BLaER1 treated with 17β-estradiol and CSF1 and Interleukin-3, amounts not matched to agents 10 nM and 100 nM (cell line): ENCODE results near the gene TBCK.

Experiments used
- H3K27ac ChIP-seq, 11 experiments: shearing (Covaris generic); formaldehyde crosslinking; 2 replicates each; pipeline ENCODE4 v1.8.1; 2022
- H3K27me3 ChIP-seq, 11 experiments: shearing (Covaris generic); formaldehyde crosslinking; 2 replicates each; pipeline ENCODE4 v1.8.1; 2022
- H3K36me3 ChIP-seq, 11 experiments: shearing (Covaris generic); formaldehyde crosslinking; 2 replicates each; pipeline ENCODE4 v1.8.1; 2022
- H3K4me1 ChIP-seq, 10 experiments: shearing (Covaris generic); formaldehyde crosslinking; 2 replicates each; pipeline ENCODE4 v1.8.1; 2022
- H3K4me2 ChIP-seq, 11 experiments: shearing (Covaris generic); formaldehyde crosslinking; 2 replicates each; pipeline ENCODE4 v1.8.1; 2022
- H3K4me3 ChIP-seq, 10 experiments: shearing (Covaris generic); formaldehyde crosslinking; 2 replicates each; pipeline ENCODE4 v1.8.1; 2022
- H3K9ac ChIP-seq, 11 experiments: shearing (Covaris generic); formaldehyde crosslinking; 2 replicates each; pipeline ENCODE4 v1.8.1; 2022
- H3K9me3 ChIP-seq, 11 experiments: shearing (Covaris generic); formaldehyde crosslinking; replicated peaks in 1 of 11; 2 replicates each; pipeline ENCODE4 v1.8.1; 2022
- H4K20me1 ChIP-seq, 11 experiments: shearing (Covaris generic); formaldehyde crosslinking; 2 replicates each; pipeline ENCODE4 v1.8.1; 2022
- Cebpa-rat ChIP-seq, 11 experiments: shearing (Covaris generic); IDR thresholded peaks; 2 replicates each; pipeline ENCODE4 v1.8.1; 2022

Gene TBCK

DNA sequence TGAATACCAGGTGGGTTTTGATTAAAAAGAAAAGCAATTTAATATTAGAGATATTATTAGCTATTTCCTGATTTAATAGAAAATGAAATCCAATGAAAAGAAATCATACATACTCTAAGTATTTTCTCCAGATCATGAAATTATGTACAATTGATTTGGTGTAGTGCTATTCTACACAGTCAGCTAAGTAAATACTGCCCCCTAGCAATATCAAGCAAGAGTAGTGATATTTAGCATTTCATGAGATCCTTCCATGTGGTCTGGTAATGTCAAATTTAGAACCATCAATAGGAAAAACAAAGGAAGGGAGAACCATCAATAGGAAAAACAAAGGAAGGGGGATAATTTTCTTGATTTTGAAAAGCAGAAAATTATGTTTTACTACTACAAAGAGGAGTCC lies 114.6 kb downstream of the TBCK start:
- Histone ChIP-seq H3K4me1 (no peaks in the 10 kb centered on the region), H4K20me1 (no peaks in the 10 kb centered on the region), H3K4me3 (no peak overlapping the region), H3K27ac (no peak overlapping the region), H3K9ac (no peak overlapping the region), H3K4me2 (no peak overlapping the region), H3K9me3 (no peaks in the 10 kb centered on the region), H3K27me3 (no peaks in the 10 kb centered on the region), H3K36me3 (peaks cover 0 to 12% (median 0%) of the 10 kb centered on the region in 11 experiments; a peak in 3 of 22 replicates)
- no peak for TF ChIP-seq Cebpa-rat (IDR thresholded peaks at IDR 0.05)

DNA sequence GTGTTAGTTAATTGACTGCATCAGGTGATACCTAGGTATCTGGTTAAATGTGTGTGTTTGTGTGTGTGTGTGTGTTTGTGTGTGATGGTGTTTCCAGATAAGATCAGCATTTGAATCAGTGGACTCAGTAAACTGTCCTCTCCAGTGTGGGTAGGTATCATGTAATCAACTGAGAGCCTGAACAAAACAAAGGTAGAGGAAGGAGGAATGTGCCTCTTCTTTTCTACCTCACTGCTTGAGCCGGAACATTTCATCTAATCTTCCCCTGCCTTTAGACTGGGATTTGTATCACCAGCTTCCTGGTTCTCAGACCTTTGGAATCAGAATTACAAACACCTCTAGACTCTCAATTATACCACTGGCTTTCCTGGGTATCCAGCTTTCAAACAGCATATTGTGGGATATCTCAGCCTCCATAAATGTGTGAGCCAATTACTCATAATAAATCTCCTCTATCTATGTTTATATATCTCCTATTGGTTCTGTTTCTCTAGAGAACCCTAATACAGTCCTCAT lies 120.5 kb downstream of the TBCK start:
- Histone ChIP-seq H3K27me3 (no peaks in the 10 kb centered on the region), H3K4me1 (peaks cover 0 to 8% (median 0%) of the 10 kb centered on the region in 10 experiments; a peak in 7 of 20 replicates)

DNA sequence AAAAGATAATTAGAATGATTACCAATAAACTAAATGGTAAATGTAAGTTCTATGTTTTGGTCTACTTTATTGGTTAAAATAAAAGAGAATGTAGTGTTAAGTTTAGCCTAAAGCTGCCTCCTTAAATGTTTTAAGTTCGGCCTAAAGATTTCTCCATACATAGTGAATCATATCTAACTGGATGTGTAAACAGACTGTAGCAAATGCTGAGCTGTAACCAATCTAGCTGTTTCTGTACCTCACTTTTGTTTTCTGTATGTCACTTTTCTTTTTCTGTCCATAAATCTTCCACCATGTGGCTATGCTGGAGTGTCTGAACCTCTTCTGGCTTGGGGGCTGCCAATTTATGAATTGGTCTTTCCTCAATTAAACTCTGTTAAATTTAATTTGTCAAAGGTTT lies 121.2 kb downstream of the TBCK start:
- Histone ChIP-seq H3K9ac (no peak overlapping the region), H4K20me1 (no peaks in the 10 kb centered on the region), H3K27me3 (no peaks in the 10 kb centered on the region), H3K36me3 (peaks cover 7 to 36% (median 25%) of the 10 kb centered on the region in 11 experiments; a peak in 18 of 22 replicates), H3K4me1 (peaks cover 0 to 8% (median 0%) of the 10 kb centered on the region in 10 experiments; a peak in 7 of 20 replicates), H3K27ac (no peak overlapping the region), H3K4me3 (no peak overlapping the region), H3K9me3 (no peaks in the 10 kb centered on the region), H3K4me2 (no peak overlapping the region)
- TF ChIP-seq Cebpa-rat (IDR thresholded peaks at IDR 0.05), result no peak

More for the DNA sequence above, 120.5 kb downstream of the TBCK start:
- Histone ChIP-seq H3K4me3 (no peak overlapping the region), H3K27ac (no peak overlapping the region), H3K4me2 (no peak overlapping the region), H3K9ac (no peak overlapping the region), H3K36me3 (peaks cover 10 to 36% (median 24%) of the 10 kb centered on the region in 11 experiments; a peak in 18 of 22 replicates), H4K20me1 (no peaks in the 10 kb centered on the region), H3K9me3 (no peaks in the 10 kb centered on the region)
- TF ChIP-seq Cebpa-rat (IDR thresholded peaks at IDR 0.05), result no peak

DNA sequence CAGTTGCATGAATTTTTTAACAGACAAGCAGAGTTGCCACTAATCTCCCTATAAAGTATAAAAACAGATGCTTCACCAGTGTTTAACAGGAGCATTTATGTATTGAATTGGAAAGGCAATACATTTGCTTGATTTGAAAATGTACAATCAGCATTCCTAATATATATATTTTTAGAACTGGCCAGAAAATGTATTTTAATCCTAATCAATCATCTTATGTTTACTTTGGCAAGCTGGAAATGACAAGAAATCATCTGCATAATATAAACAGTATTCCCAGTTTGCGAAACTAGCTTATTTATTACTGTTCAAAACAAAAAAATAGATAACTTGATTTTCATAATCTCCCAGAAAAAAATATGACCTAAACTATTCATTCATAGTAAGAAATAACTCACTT lies 123.9 kb downstream of the TBCK start:
- peaks cover 20 to 54% (median 31%) of the 10 kb centered on the region in 11 experiments; a peak in 20 of 22 replicates for H3K36me3 ChIP-seq
- H3K4me1 ChIP-seq, result peaks cover 0 to 8% (median 0%) of the 10 kb centered on the region in 10 experiments; a peak in 7 of 20 replicates
- TF ChIP-seq Cebpa-rat (IDR thresholded peaks at IDR 0.05), result no peak
- no peak overlapping the region for H3K27ac ChIP-seq
- no peaks in the 10 kb centered on the region for H4K20me1 ChIP-seq
- no peak overlapping the region for H3K4me2 ChIP-seq
- peaks cover 0 to 3% (median 0%) of the 10 kb centered on the region in 11 experiments; a peak in 2 of 22 replicates for H3K9me3 ChIP-seq
- no peak overlapping the region for H3K9ac ChIP-seq
- no peaks in the 10 kb centered on the region for H3K27me3 ChIP-seq
- H3K4me3 ChIP-seq, result no peak overlapping the region

DNA sequence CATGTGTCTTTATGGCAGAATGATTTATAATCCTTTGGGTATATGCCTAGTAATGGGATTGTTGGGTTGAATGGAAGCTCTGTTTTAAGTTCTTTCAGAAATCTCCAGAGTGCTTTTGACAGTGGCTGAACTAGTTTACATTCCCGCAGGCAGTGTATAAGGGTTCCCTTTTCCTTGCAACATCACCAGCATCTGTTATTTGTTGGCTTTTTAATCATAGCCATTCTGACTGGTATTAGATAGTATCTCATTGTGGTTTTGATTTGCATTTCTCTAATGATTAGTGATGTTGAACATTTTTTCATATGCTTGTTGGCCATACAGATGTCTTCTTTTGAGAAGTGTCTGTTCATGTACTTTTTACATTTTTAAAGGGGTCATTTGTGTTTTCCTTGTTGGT lies 129.8 kb downstream of the TBCK start:
- Histone ChIP-seq H3K27ac (no peak overlapping the region), H3K9me3 (peaks cover 0 to 12% (median 6%) of the 10 kb centered on the region in 11 experiments; a peak in 11 of 22 replicates), H3K36me3 (peaks cover 19 to 75% (median 42%) of the 10 kb centered on the region in 11 experiments; a peak in 21 of 22 replicates), H3K4me1 (no peaks in the 10 kb centered on the region), H4K20me1 (no peaks in the 10 kb centered on the region), H3K4me3 (no peak overlapping the region), H3K27me3 (no peaks in the 10 kb centered on the region), H3K9ac (no peak overlapping the region), H3K4me2 (no peak overlapping the region)
- TF ChIP-seq Cebpa-rat (IDR thresholded peaks at IDR 0.05), result no peak

DNA sequence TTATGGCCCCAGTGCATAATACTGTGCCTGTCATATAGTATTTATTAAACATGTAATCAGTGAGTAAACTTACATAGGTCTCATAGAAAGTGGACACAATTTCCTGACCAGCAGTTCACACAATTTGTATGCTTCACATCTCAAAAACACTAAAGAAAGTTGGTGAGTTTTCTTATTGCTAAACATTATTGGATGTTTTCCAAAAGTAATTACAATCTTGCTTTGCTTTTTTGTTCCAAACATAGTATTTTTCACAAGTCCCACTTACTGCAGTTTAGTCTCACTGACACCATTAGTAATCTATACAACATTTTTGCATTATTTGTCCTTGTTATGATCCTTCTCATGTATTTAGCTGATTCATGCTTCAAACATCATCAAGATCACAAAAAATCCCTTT lies 132.5 kb downstream of the TBCK start:
- Histone ChIP-seq H3K27me3 (no peaks in the 10 kb centered on the region), H3K36me3 (peaks cover 12 to 58% (median 35%) of the 10 kb centered on the region in 11 experiments; a peak in 18 of 22 replicates), H4K20me1 (no peaks in the 10 kb centered on the region), H3K27ac (no peak overlapping the region), H3K4me1 (no peaks in the 10 kb centered on the region), H3K9ac (no peak overlapping the region), H3K9me3 (peaks cover 0 to 12% (median 6%) of the 10 kb centered on the region in 11 experiments; a peak in 11 of 22 replicates), H3K4me2 (no peak overlapping the region), H3K4me3 (no peak overlapping the region)
- TF ChIP-seq Cebpa-rat (IDR thresholded peaks at IDR 0.05), result no peak

DNA sequence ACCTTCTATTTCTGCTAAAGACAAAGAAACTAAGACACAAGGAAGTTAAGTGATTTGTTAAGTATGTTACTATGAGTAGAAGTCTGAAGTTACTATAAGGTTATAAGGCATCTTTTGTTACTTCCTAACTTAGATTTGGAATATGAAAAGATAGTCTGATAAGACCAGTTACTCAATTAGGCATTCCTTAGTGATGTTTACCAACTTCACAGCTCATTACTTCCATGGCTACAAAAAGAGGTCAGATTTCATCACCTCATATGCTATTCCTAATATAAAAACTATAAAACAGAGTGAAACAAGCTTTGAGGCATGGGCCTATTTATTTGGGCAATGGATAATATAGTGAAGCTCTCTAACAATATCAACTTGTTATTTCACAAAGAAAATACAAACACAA lies 143.1 kb downstream of the TBCK start:
- H3K4me1 ChIP-seq, result no peaks in the 10 kb centered on the region
- no peak for TF ChIP-seq Cebpa-rat (IDR thresholded peaks at IDR 0.05)
- no peak overlapping the region for H3K4me3 ChIP-seq
- no peaks in the 10 kb centered on the region for H3K9me3 ChIP-seq
- no peak overlapping the region for H3K9ac ChIP-seq
- H3K36me3 ChIP-seq, result peaks cover 9 to 32% (median 18%) of the 10 kb centered on the region in 11 experiments; a peak in 19 of 22 replicates
- no peak overlapping the region for H3K27ac ChIP-seq
- no peaks in the 10 kb centered on the region for H4K20me1 ChIP-seq
- no peak overlapping the region for H3K4me2 ChIP-seq
- H3K27me3 ChIP-seq, result no peaks in the 10 kb centered on the region

DNA sequence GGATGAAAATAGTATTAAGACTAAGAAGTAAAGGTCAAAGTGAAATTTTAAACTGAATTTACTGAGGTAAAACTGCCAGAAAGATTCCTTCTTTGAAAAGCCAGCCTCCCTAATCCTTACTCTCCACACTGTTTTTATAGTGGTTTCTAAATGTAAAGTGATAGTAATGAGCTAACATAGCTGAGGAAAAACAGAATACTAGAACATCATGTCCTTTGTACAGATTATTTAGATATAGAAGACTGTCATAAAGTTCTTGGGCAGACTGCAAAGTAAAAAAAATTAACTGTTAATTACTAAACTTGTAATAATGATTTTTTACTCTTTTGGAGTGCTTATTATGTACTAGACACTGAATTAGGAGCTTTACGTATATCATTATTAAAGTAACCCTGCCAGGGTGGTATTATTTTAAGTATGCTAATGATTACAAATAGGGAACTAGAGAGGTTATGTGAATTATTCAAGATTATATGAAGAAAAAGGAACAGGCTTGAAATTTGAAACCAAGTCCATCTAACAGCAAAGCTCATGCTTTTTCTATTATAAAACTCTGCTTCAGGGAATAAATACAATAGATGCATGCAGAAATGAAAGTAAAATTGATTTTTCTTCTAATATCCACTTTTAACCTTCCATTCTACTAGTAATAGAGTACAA lies 150.5 kb downstream of the TBCK start:
- Histone ChIP-seq H3K27ac (no peak overlapping the region), H3K4me3 (no peak overlapping the region), H4K20me1 (no peaks in the 10 kb centered on the region), H3K4me1 (peaks cover 0 to 14% (median 5%) of the 10 kb centered on the region in 10 experiments; a peak in 10 of 20 replicates), H3K4me2 (no peak overlapping the region), H3K36me3 (peaks cover 26 to 42% (median 34%) of the 10 kb centered on the region in 11 experiments), H3K9me3 (peaks cover 7 to 23% (median 16%) of the 10 kb centered on the region in 11 experiments; a peak in 21 of 22 replicates), H3K9ac (no peak overlapping the region), H3K27me3 (no peaks in the 10 kb centered on the region)
- TF ChIP-seq Cebpa-rat (IDR thresholded peaks at IDR 0.05), result no peak

DNA sequence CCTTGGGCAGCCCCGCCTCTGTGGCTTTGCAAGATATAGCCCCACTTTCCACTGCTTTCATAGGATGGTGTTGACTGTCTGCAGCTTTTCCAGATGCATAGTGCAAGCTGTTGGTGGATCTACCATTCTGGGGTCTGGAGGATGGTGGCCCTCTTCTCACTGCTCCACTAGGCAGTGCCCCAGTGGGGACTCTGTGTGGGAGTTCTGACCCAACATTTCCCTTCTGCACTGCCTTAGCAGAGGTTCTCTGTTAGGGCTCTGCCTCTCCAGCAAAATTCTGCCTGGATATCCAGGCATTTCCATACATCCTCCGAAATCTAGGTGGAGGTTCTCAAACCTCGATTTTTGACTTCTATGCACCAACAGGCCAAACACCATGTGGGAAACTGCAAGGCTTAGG lies 153.7 kb downstream of the TBCK start:
- no peaks in the 10 kb centered on the region for H4K20me1 ChIP-seq
- H3K9ac ChIP-seq, result no peak overlapping the region
- peaks cover 0 to 26% (median 9%) of the 10 kb centered on the region in 10 experiments; a peak in 10 of 20 replicates for H3K4me1 ChIP-seq
- no peak overlapping the region for H3K4me2 ChIP-seq
- H3K36me3 ChIP-seq, result peaks cover 20 to 46% (median 28%) of the 10 kb centered on the region in 11 experiments
- no peak overlapping the region for H3K27ac ChIP-seq
- peaks cover 7 to 23% (median 16%) of the 10 kb centered on the region in 11 experiments; a peak in 21 of 22 replicates for H3K9me3 ChIP-seq
- no peak for TF ChIP-seq Cebpa-rat (IDR thresholded peaks at IDR 0.05)
- H3K4me3 ChIP-seq, result no peak overlapping the region
- H3K27me3 ChIP-seq, result no peaks in the 10 kb centered on the region
